Stimulated activated CD4-positive, alpha-beta T cell treated with anti-CD3 and anti-CD28 coated beads, Interleukin-15, amount 100 ng/mL, for 1 hour (primary cell): ENCODE results near the gene ASCL1.

Experiments
- DNase-seq, 2 donors: peaks; one replicate each; pipeline ENCODE4 v3.0.0-alpha.2; 2020; ENCODE audit warnings: low read depth in 1 of 2, low spot score in 1 of 2

Gene ASCL1

DNA sequence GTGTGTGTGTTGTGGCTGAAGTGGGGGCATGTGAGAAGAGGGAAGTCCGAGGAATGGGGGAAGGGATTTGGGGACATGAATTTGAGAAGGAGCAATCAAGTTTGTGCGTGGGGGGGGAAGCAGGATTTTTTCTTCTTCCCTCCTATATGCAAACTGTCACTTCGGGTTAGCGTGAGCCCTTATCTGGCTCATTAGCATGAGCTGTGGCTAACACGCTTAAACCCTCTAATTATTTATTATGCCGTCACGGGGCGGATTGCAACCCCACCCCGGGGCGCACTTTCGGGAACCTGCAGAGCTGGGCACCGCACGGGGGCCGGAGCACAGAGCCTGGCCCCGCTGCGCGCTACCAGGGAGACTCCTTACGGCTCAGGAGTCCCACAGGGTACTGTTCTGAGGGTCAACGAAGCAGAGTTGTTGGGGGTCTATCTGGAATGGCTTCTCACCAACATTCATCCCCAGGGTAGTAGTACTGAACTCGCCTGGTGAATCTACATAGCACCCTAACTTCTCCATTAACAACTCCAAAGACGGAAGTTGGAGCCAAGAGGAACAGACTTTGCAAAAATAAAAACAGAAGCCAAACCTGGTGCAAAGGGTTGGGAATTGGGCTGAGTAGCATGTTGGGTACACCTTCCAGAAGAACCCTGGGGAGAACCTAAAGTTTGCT lies 6.4 kb upstream of the ASCL1 start:
- DNase-seq = no peak

DNA sequence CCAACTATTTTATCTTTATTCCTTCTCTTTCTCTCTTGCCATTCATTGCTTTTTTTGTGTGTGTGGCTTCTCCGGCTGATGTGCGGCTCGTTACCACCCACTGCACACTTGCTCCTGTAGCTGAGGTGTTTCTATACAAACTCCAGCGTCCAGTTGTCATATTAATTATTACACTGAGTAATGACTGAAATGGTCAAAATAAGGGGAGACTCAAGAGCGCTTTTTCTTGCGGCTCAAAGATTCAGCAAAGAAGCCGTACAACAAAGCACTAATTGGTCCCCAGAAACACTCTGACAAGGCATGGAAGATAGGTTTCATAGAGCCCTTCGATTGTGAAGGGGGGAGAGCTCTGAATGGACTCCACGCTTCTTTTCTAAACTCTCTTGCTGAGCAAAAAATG lies 5.6 kb upstream of the ASCL1 start:
- no peak for DNase-seq

DNA sequence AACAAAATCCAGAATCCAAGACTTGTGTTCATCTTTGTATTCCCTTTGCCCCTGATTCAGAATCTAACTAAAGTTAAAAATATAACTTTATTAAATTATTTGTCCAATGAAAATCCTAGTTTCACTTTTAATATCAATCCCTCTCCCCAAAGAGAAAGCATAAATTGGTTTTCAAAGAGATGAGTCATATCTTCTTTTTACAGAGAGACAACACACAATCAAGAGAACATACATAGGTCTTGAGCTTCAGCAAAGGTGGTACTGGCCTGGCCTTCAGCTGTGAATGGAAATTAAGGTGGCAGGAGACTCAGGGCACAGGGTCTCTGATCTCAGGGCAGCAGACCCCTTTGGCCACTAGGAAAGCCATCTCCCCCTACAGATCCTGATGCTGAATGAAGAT lies 4.3 kb upstream of the ASCL1 start:
- no peak for DNase-seq

DNA sequence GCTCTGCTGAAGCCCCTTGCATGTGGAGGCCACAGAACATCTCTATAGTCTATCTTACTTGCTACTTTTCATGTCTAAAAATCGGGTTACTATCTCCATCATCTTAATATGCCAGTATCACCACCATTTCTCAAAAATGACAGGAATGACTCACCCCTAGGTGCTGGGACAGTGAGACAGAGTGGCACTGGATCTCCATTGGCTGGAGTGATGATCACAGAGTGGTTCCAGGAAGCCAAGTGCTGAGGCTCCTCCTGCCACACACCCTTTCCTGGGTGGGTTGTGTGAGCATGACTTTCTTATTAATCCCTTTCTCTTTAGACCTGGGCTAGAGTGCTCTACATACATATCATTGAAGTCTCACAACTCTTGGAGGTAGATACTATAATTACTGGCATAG lies 3.3 kb upstream of the ASCL1 start:
- no peak for DNase-seq

DNA sequence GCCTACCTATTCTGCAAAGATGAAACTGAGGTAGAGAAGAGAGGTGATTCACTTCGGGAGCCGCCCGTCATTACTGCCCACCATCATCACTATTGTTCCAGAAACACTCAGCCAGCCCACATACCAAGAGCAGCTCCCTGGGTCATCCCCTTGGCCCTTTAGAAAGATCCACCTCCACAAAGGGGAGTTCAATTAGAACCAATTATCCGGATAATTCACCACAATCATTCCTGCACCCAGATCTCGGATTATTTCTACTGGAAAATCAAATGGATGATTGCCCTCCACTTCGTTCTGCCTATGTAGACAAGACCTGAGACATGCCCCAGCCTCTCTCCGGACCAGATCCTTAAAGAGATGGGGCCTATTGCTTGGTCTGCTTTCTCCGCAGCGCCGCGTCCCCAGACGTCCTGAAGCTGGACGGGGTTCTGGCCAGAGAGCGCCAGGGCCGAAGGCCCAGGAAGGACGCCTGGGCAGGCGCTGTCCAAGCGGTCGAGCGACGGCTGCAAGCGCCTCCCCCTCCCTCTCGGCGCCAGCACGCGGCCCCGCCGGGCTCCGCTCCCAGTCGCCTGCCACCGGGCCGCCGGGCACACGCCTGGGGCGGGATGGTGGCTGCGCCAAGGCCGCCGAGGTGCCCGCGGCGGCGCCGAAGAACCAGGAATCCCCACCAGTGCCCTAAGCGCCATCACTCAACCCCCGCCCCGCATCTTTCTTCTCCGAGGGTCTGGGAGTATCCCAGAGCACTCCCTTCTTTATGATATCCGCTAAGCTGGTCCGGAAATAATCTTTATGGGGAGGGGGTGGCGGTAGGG lies 1.3 kb upstream of the ASCL1 start:
- no peak for DNase-seq

DNA sequence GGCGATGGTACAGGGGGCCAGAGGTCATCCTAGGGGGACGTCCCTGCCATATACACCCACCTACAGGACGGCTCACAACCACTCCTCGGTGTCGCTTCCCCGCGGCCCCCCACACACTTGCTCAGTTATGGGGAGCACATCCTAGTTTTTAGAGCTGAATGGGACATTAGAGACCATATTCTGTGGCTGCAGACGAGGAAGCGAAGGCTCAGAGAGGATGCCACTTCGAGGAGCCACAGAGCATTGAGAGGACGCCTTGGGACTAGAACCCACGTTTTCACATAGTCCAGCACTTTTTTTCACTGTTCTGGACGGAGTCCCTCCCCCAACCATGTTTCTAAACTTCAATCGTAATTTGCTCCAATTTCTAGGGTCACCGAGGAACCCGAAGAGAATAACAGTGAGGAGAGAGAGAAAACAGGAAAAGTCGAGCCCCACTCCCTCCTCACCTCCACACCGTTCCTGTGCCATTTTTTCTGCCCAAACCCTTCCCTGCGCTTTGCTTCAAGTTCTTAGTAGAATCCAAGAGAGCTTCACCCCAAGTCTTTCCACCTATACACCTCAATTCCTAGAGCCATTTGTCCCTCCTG lies 641 bp upstream of the ASCL1 start:
- DNase-seq = no peak

DNA sequence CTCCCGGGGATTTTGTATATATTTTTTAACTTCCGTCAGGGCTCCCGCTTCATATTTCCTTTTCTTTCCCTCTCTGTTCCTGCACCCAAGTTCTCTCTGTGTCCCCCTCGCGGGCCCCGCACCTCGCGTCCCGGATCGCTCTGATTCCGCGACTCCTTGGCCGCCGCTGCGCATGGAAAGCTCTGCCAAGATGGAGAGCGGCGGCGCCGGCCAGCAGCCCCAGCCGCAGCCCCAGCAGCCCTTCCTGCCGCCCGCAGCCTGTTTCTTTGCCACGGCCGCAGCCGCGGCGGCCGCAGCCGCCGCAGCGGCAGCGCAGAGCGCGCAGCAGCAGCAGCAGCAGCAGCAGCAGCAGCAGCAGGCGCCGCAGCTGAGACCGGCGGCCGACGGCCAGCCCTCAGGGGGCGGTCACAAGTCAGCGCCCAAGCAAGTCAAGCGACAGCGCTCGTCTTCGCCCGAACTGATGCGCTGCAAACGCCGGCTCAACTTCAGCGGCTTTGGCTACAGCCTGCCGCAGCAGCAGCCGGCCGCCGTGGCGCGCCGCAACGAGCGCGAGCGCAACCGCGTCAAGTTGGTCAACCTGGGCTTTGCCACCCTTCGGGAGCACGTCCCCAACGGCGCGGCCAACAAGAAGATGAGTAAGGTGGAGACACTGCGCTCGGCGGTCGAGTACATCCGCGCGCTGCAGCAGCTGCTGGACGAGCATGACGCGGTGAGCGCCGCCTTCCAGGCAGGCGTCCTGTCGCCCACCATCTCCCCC lies 777 bp downstream of the ASCL1 start:
- no peak for DNase-seq

DNA sequence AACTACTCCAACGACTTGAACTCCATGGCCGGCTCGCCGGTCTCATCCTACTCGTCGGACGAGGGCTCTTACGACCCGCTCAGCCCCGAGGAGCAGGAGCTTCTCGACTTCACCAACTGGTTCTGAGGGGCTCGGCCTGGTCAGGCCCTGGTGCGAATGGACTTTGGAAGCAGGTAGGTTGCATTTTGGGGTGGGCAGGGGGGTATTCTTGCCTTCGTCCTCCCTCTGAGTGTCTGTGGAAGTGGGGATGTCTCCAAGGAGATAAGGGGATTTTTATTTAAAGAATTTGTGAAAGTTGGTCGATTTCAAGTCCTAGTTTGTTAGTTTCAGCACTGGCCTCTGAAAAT lies 1.3 kb downstream of the ASCL1 start:
- DNase-seq = no peak

DNA sequence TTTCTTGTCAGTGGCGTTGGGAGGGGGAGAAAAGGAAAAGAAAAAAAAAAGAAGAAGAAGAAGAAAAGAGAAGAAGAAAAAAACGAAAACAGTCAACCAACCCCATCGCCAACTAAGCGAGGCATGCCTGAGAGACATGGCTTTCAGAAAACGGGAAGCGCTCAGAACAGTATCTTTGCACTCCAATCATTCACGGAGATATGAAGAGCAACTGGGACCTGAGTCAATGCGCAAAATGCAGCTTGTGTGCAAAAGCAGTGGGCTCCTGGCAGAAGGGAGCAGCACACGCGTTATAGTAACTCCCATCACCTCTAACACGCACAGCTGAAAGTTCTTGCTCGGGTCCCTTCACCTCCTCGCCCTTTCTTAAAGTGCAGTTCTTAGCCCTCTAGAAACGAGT lies 1.9 kb downstream of the ASCL1 start:
- DNase-seq = no peak

DNA sequence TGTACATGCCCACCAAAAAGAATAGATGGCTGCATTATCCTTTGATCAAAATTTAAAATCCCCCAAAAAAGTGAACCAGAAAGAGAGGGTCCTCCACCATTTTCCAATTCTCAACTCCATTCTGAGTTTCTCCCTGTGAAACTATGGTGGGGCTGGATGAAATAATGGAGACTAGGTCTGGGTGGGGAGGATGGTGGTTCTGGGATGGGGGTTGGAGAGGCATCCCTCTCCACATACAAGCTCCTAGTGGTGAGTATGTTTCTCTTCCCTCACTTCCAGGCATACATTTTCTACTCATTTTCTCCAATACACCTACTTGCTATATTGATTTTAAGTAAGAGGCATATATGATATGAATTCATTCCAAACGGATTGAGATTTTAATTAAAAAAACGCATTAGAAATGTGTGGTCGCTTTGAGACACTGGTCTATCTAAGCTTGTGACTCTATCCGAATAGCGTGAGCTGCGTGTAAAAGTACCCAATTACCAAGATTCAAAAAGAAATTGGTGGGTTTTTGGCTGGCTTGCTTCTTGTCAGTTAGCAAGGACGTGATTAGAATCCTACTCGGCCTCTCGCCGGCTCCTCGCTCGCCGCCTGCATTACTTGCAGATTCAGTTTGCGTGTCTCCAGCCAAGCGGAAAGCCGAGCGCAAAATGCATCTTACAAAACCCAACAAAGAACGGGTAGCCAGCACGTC lies 3.4 kb downstream of the ASCL1 start:
- DNase-seq = no peak

DNA sequence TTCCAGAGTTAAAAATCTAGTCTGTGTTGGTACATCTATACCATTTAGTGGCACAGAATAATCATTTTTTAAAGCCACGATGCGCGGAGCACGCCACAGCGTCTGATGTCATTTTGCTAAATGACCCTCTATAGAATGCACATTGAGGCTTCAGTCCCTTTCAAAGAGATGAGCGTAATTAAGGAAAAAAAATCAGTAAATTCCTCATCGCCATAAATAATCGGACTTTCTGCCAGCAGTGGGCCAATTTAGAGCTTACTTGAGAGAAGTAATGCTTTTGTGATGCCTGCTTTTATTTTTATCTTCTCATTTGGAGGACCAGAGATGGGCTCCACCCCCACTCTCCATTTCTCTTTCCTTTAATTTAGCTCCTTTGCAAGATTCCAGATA lies 4.0 kb downstream of the ASCL1 start:
- no peak for DNase-seq

DNA sequence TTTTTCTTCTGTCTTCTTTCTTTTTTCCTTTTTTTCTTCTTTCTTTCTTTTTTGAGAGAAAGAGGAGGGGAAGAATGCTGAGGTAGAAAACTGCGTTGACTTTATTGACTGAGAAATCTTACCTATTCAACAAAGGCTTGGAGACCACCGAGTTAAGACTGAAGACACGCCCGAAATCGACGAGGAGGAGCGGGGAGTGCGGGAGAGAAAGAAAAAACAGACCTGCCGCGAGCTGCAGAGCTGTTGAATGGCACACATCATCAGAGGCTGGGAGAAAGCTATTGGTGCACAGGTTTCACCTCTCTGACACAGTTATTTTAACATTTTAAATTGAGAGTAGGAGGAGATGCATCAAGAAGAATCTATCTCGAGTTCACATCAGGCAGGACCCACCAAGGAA lies 5.1 kb downstream of the ASCL1 start:
- DNase-seq = no peak

DNA sequence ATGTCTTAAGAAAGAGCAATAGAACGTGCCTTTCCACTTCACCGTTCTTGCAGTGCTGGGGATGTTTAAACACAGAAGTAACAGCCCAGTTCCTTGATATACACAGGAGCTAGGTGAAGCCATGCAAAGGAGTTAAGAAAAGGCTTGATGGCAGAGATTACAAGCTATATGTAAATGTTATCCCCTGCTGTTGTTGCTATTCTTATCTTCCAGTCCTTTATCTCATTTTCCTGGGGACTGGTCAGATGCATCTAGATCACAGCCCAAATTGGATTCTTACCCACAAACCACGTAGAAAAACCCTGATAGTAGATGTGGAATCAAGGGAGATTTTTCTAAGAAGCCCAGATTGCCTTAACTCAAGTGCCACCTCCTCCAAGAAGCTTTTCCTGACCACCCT lies 5.5 kb downstream of the ASCL1 start:
- DNase-seq = no peak

DNA sequence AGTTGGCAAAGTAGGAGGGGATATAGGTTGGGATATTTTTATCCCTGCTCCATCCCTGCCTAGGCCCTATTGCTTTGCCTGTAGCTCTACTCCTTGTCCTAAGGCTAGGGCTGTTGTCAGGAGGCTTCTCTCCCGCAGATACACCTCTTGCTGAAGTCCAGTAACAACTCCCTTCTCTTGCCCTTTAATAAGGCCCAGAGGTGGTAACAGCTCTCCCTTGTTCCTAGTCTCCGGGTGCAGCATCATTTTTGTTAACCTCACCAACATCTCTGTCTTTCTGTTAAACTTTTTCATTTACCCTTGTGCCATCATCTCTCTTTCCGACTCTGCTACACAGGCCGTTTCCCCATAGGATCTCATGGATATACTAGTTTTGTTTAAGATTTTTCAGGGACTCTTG lies 6.3 kb downstream of the ASCL1 start:
- no peak for DNase-seq

DNA sequence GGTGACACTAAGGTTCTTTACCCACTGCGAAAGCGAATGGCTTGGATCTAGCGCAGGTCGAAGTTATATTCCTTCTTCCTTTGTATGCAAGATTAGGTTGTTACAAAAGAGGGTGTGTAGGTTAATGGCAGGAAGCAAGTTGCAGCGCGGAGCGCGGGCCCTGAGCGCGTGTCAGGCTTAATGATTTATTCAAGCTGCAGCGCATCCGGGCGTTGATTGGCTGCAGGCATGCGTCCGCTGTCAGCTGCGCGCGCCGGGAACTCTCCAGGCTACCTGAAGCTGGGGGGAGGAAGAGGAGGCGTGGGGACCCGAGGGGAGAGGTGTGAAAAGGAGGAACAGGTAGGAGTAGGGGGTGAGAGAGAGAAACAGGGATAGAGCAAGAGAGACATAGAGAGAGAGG lies 7.4 kb downstream of the ASCL1 start:
- DNase-seq = no peak

DNA sequence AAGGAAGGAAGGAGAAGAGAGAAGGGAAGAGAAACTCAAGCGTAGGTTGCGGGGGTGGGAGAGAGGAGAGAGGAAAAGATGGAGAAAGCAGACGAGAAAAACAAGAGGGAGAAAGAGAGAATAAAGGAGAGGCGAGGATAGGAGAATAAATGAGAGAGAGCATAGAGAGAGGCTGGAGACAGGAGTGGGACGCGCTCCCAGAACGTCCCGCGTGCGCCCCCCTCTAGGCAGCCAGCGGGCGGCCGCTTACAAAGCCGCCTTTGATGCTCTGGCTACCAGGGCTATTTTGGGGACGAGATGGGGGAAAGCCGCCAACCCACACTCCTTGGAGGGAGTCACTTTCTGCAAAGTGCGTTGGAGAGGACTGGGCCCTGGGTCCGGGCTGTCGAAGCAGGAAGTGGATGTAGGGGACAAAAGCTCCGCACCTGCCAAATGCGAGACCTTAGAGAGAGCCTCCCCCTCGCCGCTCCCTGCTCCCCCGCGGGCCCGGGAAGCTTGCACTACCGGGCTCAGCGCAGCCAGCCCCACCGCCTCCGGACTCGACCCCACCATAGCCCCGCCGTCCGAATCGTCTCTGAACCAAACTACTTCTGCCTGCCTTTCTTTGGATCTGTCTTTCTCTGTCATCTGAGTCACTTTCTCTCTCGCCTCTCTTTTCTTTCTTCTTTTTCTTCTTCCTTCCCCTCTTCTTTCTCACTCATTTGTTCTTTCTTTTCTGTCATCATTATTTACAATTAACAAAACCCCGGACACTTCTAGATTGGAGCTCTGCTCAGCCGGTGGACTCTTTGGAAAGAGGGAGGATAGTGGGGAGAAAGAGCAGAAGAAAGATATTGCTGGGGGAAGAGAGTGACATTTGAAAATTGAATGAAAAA lies 8.0 kb downstream of the ASCL1 start:
- DNase-seq = no peak

DNA sequence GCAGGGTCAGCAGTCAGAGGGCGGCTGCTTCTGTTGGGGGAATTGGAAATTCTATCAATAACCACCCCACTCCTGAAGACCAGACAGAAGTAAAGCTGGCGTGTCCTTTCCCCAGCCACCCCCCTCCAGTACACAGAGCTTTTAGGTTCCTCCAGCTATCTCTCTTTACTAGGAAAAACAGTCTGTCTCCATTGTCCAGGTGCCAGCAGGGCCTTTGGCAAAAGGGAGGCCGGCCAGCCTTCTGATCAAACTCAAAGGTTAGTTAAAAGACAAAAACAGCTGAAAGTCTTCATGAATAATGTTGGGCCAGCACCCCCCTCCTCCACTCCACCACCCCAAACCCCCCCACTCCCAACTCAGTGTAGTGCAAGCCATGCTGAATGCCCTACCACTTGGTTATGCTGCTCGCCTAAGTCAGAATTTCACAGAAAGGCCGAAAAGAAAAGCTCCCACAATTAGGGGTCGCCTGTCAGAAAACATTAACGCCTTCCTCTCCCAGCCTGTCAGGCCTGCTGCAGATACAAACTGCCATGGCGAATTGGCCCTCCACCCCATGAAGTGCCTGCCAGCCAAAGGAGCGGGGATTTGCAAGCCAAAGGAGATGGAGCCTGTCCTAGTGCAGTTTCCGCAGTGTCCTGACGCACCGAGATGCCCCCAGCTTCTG lies 8.9 kb downstream of the ASCL1 start:
- DNase-seq = no peak

DNA sequence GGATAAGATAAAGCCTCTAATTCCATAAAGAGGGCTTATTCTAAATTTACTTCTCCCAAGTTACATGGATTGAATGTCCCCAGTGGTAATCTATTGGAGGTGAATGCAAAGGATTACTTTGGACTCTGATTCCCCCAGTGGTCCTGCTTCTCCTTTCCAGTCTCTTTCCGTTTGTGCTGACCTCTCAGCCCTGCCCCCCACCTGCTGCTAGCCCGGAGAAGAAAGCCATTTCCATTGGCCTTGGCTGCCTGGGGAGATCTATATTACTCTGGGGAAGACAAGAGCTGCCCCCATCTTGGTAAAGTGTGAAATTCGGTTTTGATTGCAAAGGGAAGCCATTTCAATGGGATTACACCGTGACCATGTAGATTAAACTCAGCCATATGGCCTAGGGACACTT lies 13.3 kb downstream of the ASCL1 start:
- DNase-seq = no peak

DNA sequence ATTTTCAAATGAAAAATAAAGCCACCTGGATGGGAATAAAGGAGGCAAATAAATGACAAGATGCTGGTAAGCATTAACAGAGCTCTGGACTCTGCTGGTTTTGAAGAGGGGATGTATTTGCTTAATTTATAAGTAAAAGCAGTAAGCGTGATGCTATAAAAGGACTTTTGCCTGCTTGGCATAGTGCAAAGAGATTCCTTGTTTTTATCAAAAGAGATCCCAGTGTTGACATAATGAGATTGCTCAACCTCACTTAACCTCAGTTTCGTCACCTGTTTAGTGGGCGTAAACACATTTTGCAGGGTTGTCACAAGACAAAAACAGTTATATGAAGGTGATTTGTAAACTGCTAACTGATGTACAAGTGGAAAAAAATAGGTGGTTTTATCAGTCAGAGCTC lies 13.8 kb downstream of the ASCL1 start:
- DNase-seq = no peak

DNA sequence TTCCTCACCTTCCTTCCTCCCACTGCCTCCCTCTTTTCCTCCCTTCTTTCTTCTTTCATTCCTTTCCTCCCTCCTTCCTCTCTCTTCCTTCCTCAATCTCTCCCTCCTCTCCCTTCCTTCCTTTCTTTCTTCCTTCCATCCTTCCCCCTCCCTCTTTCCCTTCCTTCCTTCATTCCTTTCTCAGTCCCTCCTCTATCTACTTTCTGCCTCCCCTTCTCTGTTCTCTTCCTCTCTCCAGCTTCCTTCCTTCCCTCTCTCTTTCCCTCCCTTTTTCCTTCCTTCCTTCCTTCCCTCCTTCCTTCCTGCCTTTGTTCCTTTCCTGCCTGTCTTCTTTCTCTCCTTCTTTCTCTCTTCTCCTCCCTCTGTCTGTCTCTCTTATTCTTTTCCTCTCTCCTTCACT lies 16.1 kb downstream of the ASCL1 start:
- no peak for DNase-seq
